HG02870 (cell line): ENCODE data around the gene PRKCSH.

Source experiments
- ATAC-seq: cut with Tn5 transposase; IDR thresholded peaks from one replicate; pipeline ENCODE4 v1.9.1; 2021; ENCODE audit warnings: mild to moderate bottlenecking, moderate library complexity; ENCODE audit not compliant: unreplicated experiment

Gene PRKCSH

DNA sequence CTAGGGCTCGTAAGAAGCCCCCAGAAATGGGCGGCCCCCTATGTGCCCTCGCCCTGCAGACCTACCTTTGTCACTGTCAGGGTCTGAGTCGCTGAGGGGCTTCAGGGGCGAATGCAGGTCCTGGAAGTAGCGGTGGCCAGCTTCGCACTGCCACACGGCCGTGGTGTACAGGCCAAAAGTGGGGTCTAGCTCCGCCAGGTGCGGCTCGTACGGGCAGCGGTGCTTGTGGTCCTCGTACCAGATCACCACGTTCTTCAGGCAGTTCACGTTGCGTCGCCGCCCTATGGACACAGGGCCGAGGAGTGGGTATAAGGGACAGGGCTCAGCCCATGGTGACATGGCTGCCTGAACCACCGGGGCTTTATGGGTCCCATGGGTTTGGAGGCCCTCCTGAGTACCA is 60.5 kb downstream of the PRKCSH start:
- ATAC-seq, result no peak

DNA sequence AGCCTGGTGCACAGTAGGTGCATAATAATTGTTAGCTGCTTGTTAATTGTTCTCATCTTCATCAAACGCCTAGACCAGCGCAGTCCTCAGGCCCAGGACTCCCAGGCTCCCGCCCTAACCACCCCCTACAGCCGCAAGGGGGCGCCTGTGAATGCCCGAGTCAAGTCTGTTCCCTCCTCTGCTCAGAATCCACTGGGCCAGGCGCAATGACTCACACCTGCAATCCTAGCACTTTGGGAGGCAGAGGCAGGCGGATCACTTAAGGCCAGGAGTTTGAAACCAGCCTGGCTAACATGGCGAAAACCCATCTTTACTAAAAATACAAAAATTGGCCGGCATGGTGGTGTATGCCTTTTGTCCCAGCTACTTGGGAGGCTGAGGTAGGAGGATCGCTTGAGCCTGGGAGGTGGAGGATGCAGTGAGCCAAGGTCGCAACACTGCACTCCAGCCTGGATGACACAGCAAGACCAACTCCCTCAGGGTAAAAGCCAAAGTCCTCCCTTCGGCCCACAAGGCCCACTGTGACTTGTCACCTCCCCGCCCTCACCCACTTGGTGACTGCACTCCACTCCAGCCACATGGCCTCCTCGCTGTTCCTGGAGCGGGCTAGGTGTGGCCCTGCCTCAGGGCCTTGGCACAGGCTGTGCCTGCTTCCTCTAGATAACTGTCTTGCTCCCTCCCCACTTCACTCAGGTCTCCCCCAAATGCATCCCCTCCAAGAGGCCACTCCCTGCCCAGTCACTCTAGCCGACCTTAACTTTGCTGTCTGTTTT is 61.1 kb downstream of the PRKCSH start:
- ATAC-seq, result no peak

DNA sequence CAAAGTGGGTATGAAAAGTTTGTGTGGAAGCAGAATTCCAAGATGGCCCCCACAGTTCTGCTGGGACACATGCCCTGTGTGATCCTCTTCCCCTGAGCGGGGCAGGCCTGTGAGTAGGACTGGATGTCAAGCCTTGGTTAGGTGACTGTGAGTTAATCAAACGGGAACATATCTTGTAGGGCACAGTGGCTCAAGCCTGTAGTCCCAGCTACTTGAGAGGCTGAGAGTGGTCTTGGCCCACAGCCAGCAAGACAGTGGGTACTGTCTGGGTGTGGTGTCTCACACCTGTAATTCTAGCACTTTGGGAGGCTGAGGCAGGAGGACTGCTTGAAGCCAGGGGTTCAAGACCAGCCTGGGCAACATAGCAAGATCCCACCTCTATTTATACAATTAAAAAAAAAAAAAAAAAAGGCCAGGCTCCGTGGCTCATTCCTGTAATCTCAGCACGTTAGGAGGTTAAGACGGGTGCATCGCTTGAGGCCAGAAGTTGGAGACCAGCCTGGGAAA is 63.8 kb downstream of the PRKCSH start:
- no peak for ATAC-seq

DNA sequence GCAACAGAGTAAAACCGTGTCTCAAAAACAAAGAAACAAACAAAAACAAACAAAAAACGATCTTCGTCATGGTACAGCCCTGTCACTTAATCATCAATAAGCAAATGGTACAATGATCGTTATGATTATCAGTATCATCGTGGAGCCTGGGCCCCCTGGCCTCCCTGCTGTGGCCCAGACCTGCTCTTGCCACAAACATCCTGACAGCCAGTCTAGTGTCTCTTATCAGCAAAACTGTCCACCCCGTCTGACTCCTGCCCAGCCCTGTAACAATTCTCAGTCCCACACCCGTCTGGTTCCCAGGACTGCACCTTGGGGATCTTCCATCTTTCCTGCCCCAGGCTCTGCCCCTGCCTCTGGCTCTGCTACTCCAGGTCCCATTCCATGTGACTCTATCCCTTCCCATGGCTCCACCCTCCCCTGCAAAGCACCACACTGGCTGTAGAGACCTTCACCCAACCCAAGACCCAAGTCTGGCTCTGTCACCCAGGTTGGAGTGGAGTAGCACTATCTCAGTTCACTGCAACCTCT is 64.5 kb downstream of the PRKCSH start:
- no peak for ATAC-seq
